K562 (cell line): ENCODE results near the gene INO80E. TPM values are rescaled to one million over a fixed set of nuclear protein-coding genes. Genes with fewer than 3 reads are reported as not detected.

Experiments
- ADNP ChIP-seq: fragments of 200-800 bp; sonication (Bioruptor generic); IDR thresholded peaks from 2 replicates; pipeline ENCODE4 v1.6.1; 2016; ENCODE audit warnings: missing genetic modification characterization, missing compliant biosample characterization
- ATF4 ChIP-seq: fragments of 450-650 bp; formaldehyde crosslinking; IDR thresholded peaks from 2 replicates; pipeline ENCODE4 v1.4.0; 2022; ENCODE audit warnings: mild to moderate bottlenecking, moderate library complexity
- CCNT2 ChIP-seq: IDR thresholded peaks from 2 replicates; pipeline ENCODE4 v1.6.1; 2011; ENCODE audit warnings: borderline replicate concordance, low read depth, mild to moderate bottlenecking, moderate library complexity, mixed read lengths, low read length; ENCODE audit not compliant: insufficient read length; ENCODE audit errors: extremely low read depth
- CEBPG ChIP-seq, 3 experiments: fragments of 200-800 bp in 1 of 3; sonication (Bioruptor generic) in 1 of 3; sonication (generic) in 1 of 3; formaldehyde crosslinking in 1 of 3; IDR thresholded peaks in 2 of 3; conservative IDR thresholded peaks in 1 of 3; 2 replicates each; pipeline versions ENCODE4 v1.6.1 to v1.8.0; 2016 to 2022; ENCODE audit warnings: missing compliant biosample characterization in 2 of 3, missing genetic modification characterization in 2 of 3, mild to moderate bottlenecking in 1 of 3, missing genetic modification reagents in 1 of 3
- CHCHD3 ChIP-seq: fragments of 250-450 bp; sonication (Bioruptor Pico); IDR thresholded peaks from 2 replicates; pipeline ENCODE4 v2.1.2; 2022; ENCODE audit warnings: mild to moderate bottlenecking
- CLOCK ChIP-seq: fragments of 250-450 bp; sonication (Bioruptor Pico); IDR thresholded peaks from 2 replicates; pipeline ENCODE4 v1.4.0; 2020; ENCODE audit warnings: mild to moderate bottlenecking, moderate library complexity, borderline replicate concordance
- E2F3 ChIP-seq: fragments of 250-450 bp; sonication (Bioruptor Pico); IDR thresholded peaks from 2 replicates; pipeline ENCODE4 v1.4.0; 2020; ENCODE audit warnings: mild to moderate bottlenecking
- GATAD2B ChIP-seq: fragments of 450-650 bp; IDR thresholded peaks from 2 replicates; pipeline ENCODE4 v1.6.1; 2017; ENCODE audit warnings: mild to moderate bottlenecking, borderline replicate concordance
- ILF3 ChIP-seq: fragments of 450-650 bp; IDR thresholded peaks from 2 replicates; pipeline ENCODE4 v1.6.1; 2018; ENCODE audit warnings: antibody characterized with exemption, mild to moderate bottlenecking, moderate library complexity, borderline replicate concordance
- KLF13 ChIP-seq: fragments of 450-650 bp; IDR thresholded peaks from 2 replicates; pipeline ENCODE4 v1.6.1; 2016; ENCODE audit warnings: missing genetic modification characterization, low read depth, mild to moderate bottlenecking, missing compliant biosample characterization, moderate library complexity, borderline replicate concordance
- MYBL2 ChIP-seq, 2 experiments: fragments of 450-650 bp in 1 of 2; sonication (generic) in 1 of 2; formaldehyde crosslinking in 1 of 2; IDR thresholded peaks; 2 replicates each; pipeline versions ENCODE4 v1.6.1 to v1.8.1; 2017 to 2022; ENCODE audit warnings: borderline replicate concordance in 1 of 2, inconsistent platforms in 1 of 2, low read depth in 1 of 2, mild to moderate bottlenecking in 1 of 2, missing genetic modification reagents in 1 of 2, moderate library complexity in 1 of 2
- NELFE ChIP-seq: IDR thresholded peaks from 2 replicates; pipeline ENCODE4 v1.6.1; 2011; ENCODE audit warnings: mild to moderate bottlenecking; ENCODE audit not compliant: insufficient read depth, insufficient read length
- OTX1 ChIP-seq: fragments of 450-650 bp; formaldehyde crosslinking; IDR thresholded peaks from 2 replicates; pipeline ENCODE4 v1.4.0; 2022; ENCODE audit warnings: mild to moderate bottlenecking
- PCBP1 ChIP-seq: fragments of 200-400 bp; formaldehyde crosslinking; IDR thresholded peaks from 2 replicates; pipeline ENCODE4 v1.6.1; 2018; ENCODE audit warnings: mild to moderate bottlenecking, low read depth, low read length; ENCODE audit not compliant: poor library complexity, severe bottlenecking
- PHB ChIP-seq: fragments of 250-450 bp; sonication (Bioruptor Pico); IDR thresholded peaks from 2 replicates; pipeline ENCODE4 v1.5.0; 2021
- PYGO2 ChIP-seq: fragments of 450-650 bp; IDR thresholded peaks from 2 replicates; pipeline ENCODE4 v1.6.1; 2016; ENCODE audit warnings: mild to moderate bottlenecking, missing genetic modification characterization, moderate library complexity, missing compliant biosample characterization
- RAD21 ChIP-seq, 2 experiments: fragments of 250-450 bp in 1 of 2; fragments of 450-650 bp in 1 of 2; sonication (Bioruptor Pico) in 1 of 2; formaldehyde crosslinking in 1 of 2; IDR thresholded peaks in 1 of 2; conservative IDR thresholded peaks in 1 of 2; 2 replicates each; pipeline versions ENCODE4 v1.4.0 to v1.8.0; 2020 to 2022; ENCODE audit warnings: mild to moderate bottlenecking in 2 of 2, moderate library complexity in 1 of 2
- RFX7 ChIP-seq: fragments of 250-450 bp; sonication (Bioruptor Pico); IDR thresholded peaks from 2 replicates; pipeline ENCODE4 v1.5.1; 2021; ENCODE audit warnings: mild to moderate bottlenecking
- SNRNP70 ChIP-seq: fragments of 200-400 bp; formaldehyde crosslinking; optimal IDR thresholded peaks from 2 replicates; pipeline ENCODE3; 2017; ENCODE audit warnings: low read depth, low read length
- ZBTB7A ChIP-seq: IDR thresholded peaks from 2 replicates; pipeline ENCODE4 v1.6.1; 2011; ENCODE audit warnings: low read depth, mild to moderate bottlenecking, low read length, moderate library complexity, borderline replicate concordance; ENCODE audit not compliant: control insufficient read depth
- ZNF3 ChIP-seq: fragments of 250-450 bp; sonication (Bioruptor Pico); IDR thresholded peaks from 2 replicates; pipeline ENCODE4 v1.5.0; 2021; ENCODE audit warnings: mild to moderate bottlenecking, moderate library complexity
- ZNF316 ChIP-seq: fragments of 450-650 bp; IDR thresholded peaks from 2 replicates; pipeline ENCODE4 v1.6.1; 2016
- ZNF561 ChIP-seq: fragments of 450-650 bp; formaldehyde crosslinking; conservative IDR thresholded peaks from 2 replicates; pipeline ENCODE4 v1.4.0; 2020; ENCODE audit warnings: mild to moderate bottlenecking, moderate library complexity
- ZNF583 ChIP-seq: fragments of 250-450 bp; sonication (Bioruptor Pico); IDR thresholded peaks from 2 replicates; pipeline ENCODE4 v1.4.0; 2020
- ZNF778 ChIP-seq: fragments of 450-650 bp; formaldehyde crosslinking; IDR thresholded peaks from 2 replicates; pipeline ENCODE4 v1.4.0; 2020; ENCODE audit warnings: mild to moderate bottlenecking, moderate library complexity
- polyA plus RNA-seq, 8 experiments: library from polyadenylated mRNA; depleted of rRNA in 4 of 8; stranded (reverse) in 5 of 8; unstranded in 3 of 8; fragments of >200 nt; fragmentation: Nextera tagmentation in 2 of 8; fragmentation: Illumina TruSeq in 1 of 8; extraction: Ambion mirVana in 2 of 8; extraction: Trizol in 1 of 8; gene quantifications; 2 replicates each; pipeline versions ENCODE4 v1.2.1 to v1.2.3, GENCODE V29; 2011 to 2014; ENCODE audit warnings: inconsistent platforms in 1 of 8, missing spikeins in 1 of 8
- total RNA-seq, 7 experiments: library from RNA; depleted of rRNA in 6 of 7; stranded (reverse); fragments of >200 nt in 6 of 7; fragmentation: Illumina TruSeq in 2 of 7; extraction: Trizol in 2 of 7; gene quantifications; 2 replicates each; pipeline versions ENCODE4 v1.2.1 to v1.2.3, GENCODE V29; 2011 to 2021; ENCODE audit warnings: low replicate concordance in 1 of 7

Gene INO80E
- total and polyA plus RNA-seq, 9 of the 15 experiments (the other 6 are each of a cell fraction or from before 2014, with no cell fraction given), result 0.31 to 102 (median 49.3) TPM

- TF ChIP-seq CCNT2 (peak; percentile 57), CLOCK (CRISPR knock-in tag) (no peak), ILF3 (no peak), ADNP (tag) (no peak), RFX7 (CRISPR knock-in tag) (no peak), OTX1 (no peak), ZNF561 (CRISPR knock-in tag) (no peak), ZNF583 (CRISPR knock-in tag) (no peak), SNRNP70 (no peak), PHB (CRISPR knock-in tag) (no peak), ZNF316 (no peak), RAD21 (CRISPR knock-in tag; conservative IDR thresholded peaks at IDR 0.05 in 1 of 2, IDR thresholded peaks at IDR 0.05 in 1 of 2) (no peak), GATAD2B (no peak), ZNF3 (no peak), ZBTB7A (no peak), CHCHD3 (CRISPR knock-in tag) (no peak), PCBP1 (no peak), ZNF778 (CRISPR knock-in tag) (no peak), NELFE (no peak), E2F3 (no peak), PYGO2 (tag) (no peak), MYBL2 (IDR thresholded peaks at IDR 0.05; ENCODE audit: low read depth) (no peak), MYBL2 (CRISPR knock-in tag; IDR thresholded peaks at IDR 0.05; ENCODE audit: borderline replicate concordance) (no peak), CEBPG (CRISPR knock-in tag; IDR thresholded peaks at IDR 0.05) (peak; percentile 29; the same call in 1 of the 2 replicates), CEBPG (tag; conservative IDR thresholded peaks at IDR 0.05 in 1 of 2, IDR thresholded peaks at IDR 0.05 in 1 of 2) (no peak), KLF13 (tag) (no peak), ATF4 (CRISPR knock-in tag) (no peak)
These were observed at the start of gene INO80E (continued) for GRCh38 chr16:29995911-29996765.
